Activated CD4-positive, alpha-beta T cell treated with anti-CD3 and anti-CD28 coated beads for 48 hours (primary cell): ENCODE data around the gene CFAP58.
A peak's percentile ranks its signal among the peaks of the same experiment; 100 is the strongest.

Experiments used
- DNase-seq: peaks from one replicate; pipeline ENCODE4 v3.0.0-alpha.2; 2020

The CFAP58 gene

GRCh38 chr10:104321725-104322415 lies 31.8 kb upstream of the CFAP58 start:
- no peak for DNase-seq

GRCh38 chr10:104322416-104322782 lies 31.2 kb upstream of the CFAP58 start:
- DNase-seq = no peak

- no peak for DNase-seq
Observed at GRCh38 chr10:104323085-104323484, 30.5 kb upstream of the CFAP58 start.

GRCh38 chr10:104323760-104324201 lies 29.9 kb upstream of the CFAP58 start:
- DNase-seq = no peak

GRCh38 chr10:104324221-104324686 lies 29.4 kb upstream of the CFAP58 start:
- no peak for DNase-seq

GRCh38 chr10:104324931-104325330 lies 28.7 kb upstream of the CFAP58 start:
- no peak for DNase-seq

GRCh38 chr10:104325436-104326435 lies 27.9 kb upstream of the CFAP58 start:
- no peak for DNase-seq

GRCh38 chr10:104326991-104327610 lies 26.5 kb upstream of the CFAP58 start:
- no peak for DNase-seq

GRCh38 chr10:104327745-104328645 lies 25.6 kb upstream of the CFAP58 start:
- no peak for DNase-seq

GRCh38 chr10:104328646-104328895 lies 25.1 kb upstream of the CFAP58 start:
- DNase-seq = no peak

GRCh38 chr10:104328896-104329710 lies 24.5 kb upstream of the CFAP58 start:
- peak; percentile 85 for DNase-seq

- DNase-seq = no peak
Observed at GRCh38 chr10:104329735-104330134, 23.9 kb upstream of the CFAP58 start.

- no peak for DNase-seq
Observed at GRCh38 chr10:104330168-104331110, 23.2 kb upstream of the CFAP58 start.

GRCh38 chr10:104331208-104331838 lies 22.3 kb upstream of the CFAP58 start:
- DNase-seq = peak; percentile 1

GRCh38 chr10:104332243-104333031 lies 21.2 kb upstream of the CFAP58 start:
- no peak for DNase-seq

- peak; percentile 45 for DNase-seq
Observed at GRCh38 chr10:104333032-104333727, 20.5 kb upstream of the CFAP58 start.

GRCh38 chr10:104333728-104334373 lies 19.8 kb upstream of the CFAP58 start:
- DNase-seq = no peak

GRCh38 chr10:104334561-104334960 lies 19.1 kb upstream of the CFAP58 start:
- DNase-seq = no peak
